Measurements from ENCODE around the gene FXYD1.

DNA sequence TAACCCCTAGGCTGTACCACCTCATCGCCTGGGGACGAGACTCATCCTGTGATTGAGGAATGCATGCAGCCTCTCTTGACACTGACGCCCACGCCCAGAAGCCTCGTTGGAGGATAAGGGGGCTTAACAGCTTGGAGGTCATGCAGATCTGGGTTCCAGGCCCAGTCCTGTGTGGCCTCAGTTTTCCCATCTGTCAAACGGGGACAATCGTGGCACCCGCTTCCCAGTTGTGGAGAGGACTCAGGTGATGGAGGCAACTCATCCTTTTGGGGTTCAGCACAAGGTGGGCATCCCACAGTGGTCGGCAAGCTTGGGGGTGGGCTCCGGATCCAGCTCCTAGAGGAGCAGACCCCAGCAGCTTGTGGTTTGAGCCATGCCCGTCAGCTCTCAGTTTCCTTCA, 2.4 kb upstream of the FXYD1 start:
- TF ChIP-seq, protein P1, sequence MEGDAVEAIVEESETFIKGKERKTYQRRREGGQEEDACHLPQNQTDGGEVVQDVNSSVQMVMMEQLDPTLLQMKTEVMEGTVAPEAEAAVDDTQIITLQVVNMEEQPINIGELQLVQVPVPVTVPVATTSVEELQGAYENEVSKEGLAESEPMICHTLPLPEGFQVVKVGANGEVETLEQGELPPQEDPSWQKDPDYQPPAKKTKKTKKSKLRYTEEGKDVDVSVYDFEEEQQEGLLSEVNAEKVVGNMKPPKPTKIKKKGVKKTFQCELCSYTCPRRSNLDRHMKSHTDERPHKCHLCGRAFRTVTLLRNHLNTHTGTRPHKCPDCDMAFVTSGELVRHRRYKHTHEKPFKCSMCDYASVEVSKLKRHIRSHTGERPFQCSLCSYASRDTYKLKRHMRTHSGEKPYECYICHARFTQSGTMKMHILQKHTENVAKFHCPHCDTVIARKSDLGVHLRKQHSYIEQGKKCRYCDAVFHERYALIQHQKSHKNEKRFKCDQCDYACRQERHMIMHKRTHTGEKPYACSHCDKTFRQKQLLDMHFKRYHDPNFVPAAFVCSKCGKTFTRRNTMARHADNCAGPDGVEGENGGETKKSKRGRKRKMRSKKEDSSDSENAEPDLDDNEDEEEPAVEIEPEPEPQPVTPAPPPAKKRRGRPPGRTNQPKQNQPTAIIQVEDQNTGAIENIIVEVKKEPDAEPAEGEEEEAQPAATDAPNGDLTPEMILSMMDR (IDR thresholded peaks at IDR 0.05): no peak
- TF ChIP-seq POLR2AphosphoS5 (IDR thresholded peaks at IDR 0.05): no peak

Data from esophagus muscularis mucosa (tissue), 3 donors.